Trophoblast cell (in vitro differentiated cells and primary cell): Measurements from ENCODE around the gene ASPG.

Experiments
- DNase-seq, 2 donors: peaks; one replicate each; pipeline ENCODE4 v3.0.0-alpha.2; 2016
- H2AFZ ChIP-seq: 2 replicates; pipeline ENCODE4 v1.6.1; 2013; ENCODE audit warnings: low read length, moderate library complexity, mild to moderate bottlenecking; ENCODE audit not compliant: insufficient read depth, poor library complexity
- H2AK5ac ChIP-seq: 2 replicates; pipeline ENCODE4 v1.6.1; 2013; ENCODE audit warnings: mild to moderate bottlenecking, low read length
- H2BK120ac ChIP-seq: 2 replicates; pipeline ENCODE4 v1.6.1; 2013; ENCODE audit warnings: low read length, mild to moderate bottlenecking, moderate library complexity; ENCODE audit not compliant: insufficient read depth, poor library complexity
- H2BK12ac ChIP-seq: 2 replicates; pipeline ENCODE4 v1.6.1; 2013; ENCODE audit warnings: mild to moderate bottlenecking, low read length, moderate library complexity
- H2BK5ac ChIP-seq: 2 replicates; pipeline ENCODE4 v1.6.1; 2013; ENCODE audit warnings: low read length, low read depth, moderate library complexity, mild to moderate bottlenecking; ENCODE audit not compliant: poor library complexity
- H3K14ac ChIP-seq: 2 replicates; pipeline ENCODE4 v1.6.1; 2013; ENCODE audit warnings: mild to moderate bottlenecking, low read length
- H3K18ac ChIP-seq: 2 replicates; pipeline ENCODE4 v1.6.1; 2013; ENCODE audit warnings: mild to moderate bottlenecking, low read length
- H3K23ac ChIP-seq: 2 replicates; pipeline ENCODE4 v1.6.1; 2013; ENCODE audit warnings: low read length
- H3K27ac ChIP-seq: 2 replicates; pipeline ENCODE4 v1.5.1; 2013; ENCODE audit warnings: low read depth, mild to moderate bottlenecking, inconsistent platforms, low read length, moderate library complexity
- H3K27me3 ChIP-seq: 2 replicates; pipeline ENCODE4 v1.6.1; 2013; ENCODE audit warnings: inconsistent platforms, mild to moderate bottlenecking, low read length, moderate library complexity; ENCODE audit not compliant: insufficient read depth
- H3K36me3 ChIP-seq, 2 experiments: 1 replicate in 1 of 2; 2 replicates in 1 of 2; pipeline ENCODE4 v1.6.1; 2013; ENCODE audit warnings: low read length in 2 of 2, mild to moderate bottlenecking in 2 of 2, moderate library complexity in 1 of 2; ENCODE audit not compliant: insufficient read depth in 2 of 2, control insufficient read depth in 1 of 2
- H3K4ac ChIP-seq: 2 replicates; pipeline ENCODE4 v1.6.1; 2013; ENCODE audit warnings: low read depth, mild to moderate bottlenecking, low read length, moderate library complexity
- H3K4me1 ChIP-seq, 2 experiments: 1 replicate in 1 of 2; 2 replicates in 1 of 2; pipeline ENCODE4 v1.6.1; 2013; ENCODE audit warnings: low read length in 2 of 2, mild to moderate bottlenecking in 2 of 2, moderate library complexity in 1 of 2; ENCODE audit not compliant: insufficient read depth in 2 of 2, control insufficient read depth in 1 of 2
- H3K4me2 ChIP-seq: 2 replicates; pipeline ENCODE4 v1.6.1; 2013; ENCODE audit warnings: inconsistent platforms, mild to moderate bottlenecking, low read length, moderate library complexity
- H3K4me3 ChIP-seq: 2 replicates; pipeline ENCODE4 v1.5.1; 2013; ENCODE audit warnings: mild to moderate bottlenecking, low read depth, low read length, inconsistent platforms
- H3K79me1 ChIP-seq: one replicate; pipeline ENCODE4 v1.6.1; 2013; ENCODE audit warnings: low read length
- H3K79me2 ChIP-seq: 2 replicates; pipeline ENCODE4 v1.6.1; 2013; ENCODE audit warnings: low read length, mild to moderate bottlenecking; ENCODE audit not compliant: control insufficient read depth, insufficient read depth, poor library complexity
- H3K9ac ChIP-seq: 2 replicates; pipeline ENCODE4 v1.6.1; 2013; ENCODE audit warnings: mild to moderate bottlenecking, low read length
- H3K9me3 ChIP-seq: 2 replicates; pipeline ENCODE4 v1.6.1; 2013; ENCODE audit warnings: low read depth, mild to moderate bottlenecking, control low read depth, inconsistent platforms, low read length; ENCODE audit not compliant: insufficient read depth
- H4K12ac ChIP-seq: 2 replicates; pipeline ENCODE4 v1.6.1; 2013; ENCODE audit warnings: low read depth, mild to moderate bottlenecking, low read length, moderate library complexity
- H4K8ac ChIP-seq: 2 replicates; pipeline ENCODE4 v1.6.1; 2013; ENCODE audit warnings: low read depth, mild to moderate bottlenecking, low read length, moderate library complexity
- H4K91ac ChIP-seq: one replicate; pipeline ENCODE4 v1.6.1; 2013; ENCODE audit warnings: low read depth, mild to moderate bottlenecking, low read length, moderate library complexity
- WGBS: extraction: QIAGEN DNeasy Blood & Tissue Kit; methylation state at CpG from one replicate; pipeline ENCODE4 v1.1.7; 2013; ENCODE audit warnings: missing lambda C conversion rate; ENCODE audit not compliant: insufficient read length, insufficient coverage; ENCODE audit errors: extremely low coverage; 5-methylcytosine and 5-hydroxymethylcytosine counted together

The ASPG gene

DNA sequence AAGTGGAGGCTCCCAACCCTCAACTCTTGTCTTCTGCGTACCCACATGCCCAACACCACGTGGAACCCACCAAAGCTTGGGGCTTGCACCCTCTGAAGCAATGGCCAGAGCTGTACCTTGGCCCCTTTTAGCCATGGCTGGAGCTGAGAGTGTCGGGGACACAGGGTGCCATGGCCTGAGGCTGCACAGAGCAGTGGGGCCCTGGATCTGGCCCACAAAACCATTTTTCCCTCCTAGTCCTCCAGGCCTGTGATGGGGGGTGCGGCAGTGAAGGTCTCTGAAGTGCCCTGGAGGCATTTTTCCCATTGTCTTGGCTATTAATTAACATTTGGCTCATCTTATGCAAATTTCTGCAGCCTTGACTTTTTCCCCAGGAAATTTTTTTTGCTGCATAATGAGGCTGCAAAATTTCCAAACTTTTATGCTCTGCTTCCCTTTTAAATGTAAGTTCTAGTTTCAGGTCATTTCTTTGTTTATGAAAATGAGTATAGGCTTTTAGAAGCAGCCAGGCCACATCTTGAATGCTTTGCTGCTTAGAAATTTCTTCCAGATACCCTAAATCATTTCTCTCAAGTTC is 18.7 kb upstream of the ASPG start:
- no peaks in the 10 kb centered on the region for H3K36me3 ChIP-seq
- no peak overlapping the region for H3K4ac ChIP-seq
- no peak overlapping the region for H4K91ac ChIP-seq
- no CpG with 5 or more reads among the region's 4 CpGs for WGBS
- H3K9me3 ChIP-seq: peaks cover 11% of the 10 kb centered on the region
- H3K4me3 ChIP-seq: no peak overlapping the region
- no peak overlapping the region for H3K27ac ChIP-seq
- H3K14ac ChIP-seq: no peak overlapping the region
- no peaks in the 10 kb centered on the region for H3K79me2 ChIP-seq
- no peak overlapping the region for H2BK12ac ChIP-seq
- DNase-seq: no peak
- H2BK5ac ChIP-seq: no peak overlapping the region
- H2AFZ ChIP-seq: no peak overlapping the region
- H4K12ac ChIP-seq: no peak overlapping the region
- no peak overlapping the region for H2AK5ac ChIP-seq
- no peaks in the 10 kb centered on the region for H3K79me1 ChIP-seq
- no peak overlapping the region for H2BK120ac ChIP-seq
- H3K9ac ChIP-seq: no peak overlapping the region
- H3K27me3 ChIP-seq: no peaks in the 10 kb centered on the region
- H3K18ac ChIP-seq: no peak overlapping the region
- H4K8ac ChIP-seq: no peak overlapping the region
- no peak overlapping the region for H3K23ac ChIP-seq
- H3K4me1 ChIP-seq: no peaks in the 10 kb centered on the region
- H3K4me2 ChIP-seq: no peak overlapping the region

DNA sequence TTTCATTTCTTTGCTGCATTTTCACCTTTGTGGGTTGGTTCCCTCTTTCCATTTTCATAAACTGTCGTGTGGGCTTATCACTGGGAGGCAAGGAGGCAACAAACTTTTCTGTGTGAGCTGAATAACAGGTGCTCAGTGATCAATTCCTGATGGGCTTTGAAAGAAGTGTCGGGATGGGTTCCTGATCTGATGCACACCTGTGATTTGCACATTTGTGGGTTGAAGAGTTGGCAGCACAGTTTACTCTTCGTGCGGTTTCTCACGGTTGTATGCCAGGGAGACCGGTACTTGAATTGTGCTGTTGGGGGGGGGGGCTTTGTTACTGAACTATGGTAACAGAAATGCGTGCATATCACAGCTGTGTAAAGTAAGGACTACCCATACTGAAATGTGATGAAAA is 16.0 kb upstream of the ASPG start:
- WGBS: no CpG with 5 or more reads among the region's 7 CpGs
- Histone ChIP-seq H3K27ac (no peak overlapping the region), H2BK12ac (no peak overlapping the region), H3K18ac (no peak overlapping the region), H3K4ac (no peak overlapping the region), H3K9ac (no peak overlapping the region), H3K4me1 (no peaks in the 10 kb centered on the region), H3K36me3 (no peaks in the 10 kb centered on the region), H3K27me3 (no peaks in the 10 kb centered on the region), H4K8ac (no peak overlapping the region), H2BK120ac (no peak overlapping the region), H4K91ac (no peak overlapping the region), H3K14ac (no peak overlapping the region), H2AK5ac (no peak overlapping the region), H4K12ac (no peak overlapping the region), H3K79me1 (no peaks in the 10 kb centered on the region), H3K79me2 (no peaks in the 10 kb centered on the region), H3K9me3 (peaks cover 13% of the 10 kb centered on the region), H3K4me3 (no peak overlapping the region), H3K4me2 (no peak overlapping the region), H3K23ac (no peak overlapping the region), H2BK5ac (no peak overlapping the region), H2AFZ (no peak overlapping the region)
- no peak for DNase-seq

DNA sequence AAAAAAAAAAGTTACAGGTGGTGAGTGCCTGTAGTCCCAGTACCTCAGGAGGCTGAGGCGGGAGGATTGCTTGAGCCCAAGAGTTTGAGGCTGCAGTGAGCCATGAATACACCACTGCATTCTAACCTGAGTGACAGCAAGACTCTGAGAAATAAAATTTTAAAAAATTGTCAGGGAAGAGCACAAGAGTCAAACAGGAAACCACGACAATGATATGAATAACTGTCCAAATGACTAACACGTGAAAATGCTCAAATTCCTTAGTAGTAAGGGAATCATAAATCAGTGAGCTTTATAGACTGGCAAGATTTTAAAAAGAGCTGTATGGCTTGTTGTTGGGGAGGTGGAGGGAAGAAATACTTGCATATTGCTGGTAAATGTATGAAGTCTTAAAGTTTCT is 12.9 kb upstream of the ASPG start:
- no peak overlapping the region for H2BK5ac ChIP-seq
- H2AFZ ChIP-seq: no peak overlapping the region
- no peak overlapping the region for H3K4me2 ChIP-seq
- no peak overlapping the region for H3K9ac ChIP-seq
- H3K27me3 ChIP-seq: no peaks in the 10 kb centered on the region
- no peak overlapping the region for H2BK120ac ChIP-seq
- H4K12ac ChIP-seq: no peak overlapping the region
- no peak overlapping the region for H3K18ac ChIP-seq
- no peak overlapping the region for H3K23ac ChIP-seq
- no peak overlapping the region for H2AK5ac ChIP-seq
- no peak overlapping the region for H4K8ac ChIP-seq
- no peak for DNase-seq
- H3K4ac ChIP-seq: no peak overlapping the region
- H3K79me1 ChIP-seq: no peaks in the 10 kb centered on the region
- H3K27ac ChIP-seq: no peak overlapping the region
- H3K4me3 ChIP-seq: no peak overlapping the region
- H2BK12ac ChIP-seq: no peak overlapping the region
- no peaks in the 10 kb centered on the region for H3K79me2 ChIP-seq
- no peak overlapping the region for H3K14ac ChIP-seq
- H4K91ac ChIP-seq: no peak overlapping the region
- peaks cover 5% of the 10 kb centered on the region for H3K9me3 ChIP-seq
- no CpG with 5 or more reads among the region's 3 CpGs for WGBS
- no peaks in the 10 kb centered on the region for H3K36me3 ChIP-seq
- no peaks in the 10 kb centered on the region for H3K4me1 ChIP-seq

DNA sequence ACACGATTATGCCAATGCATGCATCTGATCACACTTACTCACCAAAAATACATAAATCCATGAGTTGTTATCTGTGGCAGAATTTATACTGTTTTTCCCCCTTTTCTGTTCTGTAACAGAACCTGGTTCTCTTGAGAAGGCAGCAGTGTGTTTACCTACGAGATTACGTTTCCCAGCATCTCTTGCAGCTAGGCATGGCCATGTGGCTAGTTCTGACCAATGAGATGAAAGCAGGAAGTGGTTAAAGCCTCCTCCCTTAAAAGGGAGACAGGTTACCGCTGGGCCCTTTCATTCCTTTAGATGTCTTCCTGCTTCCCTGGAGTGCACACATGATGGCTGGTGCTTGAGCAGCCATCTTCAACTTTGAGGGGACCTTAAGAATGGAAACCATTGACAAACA is 11.7 kb upstream of the ASPG start:
- DNase-seq: no peak
- Histone ChIP-seq H3K9ac (no peak overlapping the region), H2AK5ac (no peak overlapping the region), H4K91ac (no peak overlapping the region), H3K36me3 (no peaks in the 10 kb centered on the region), H3K4ac (no peak overlapping the region), H3K4me2 (no peak overlapping the region), H3K27me3 (no peaks in the 10 kb centered on the region), H3K23ac (no peak overlapping the region), H2BK120ac (no peak overlapping the region), H4K8ac (no peak overlapping the region), H2BK5ac (no peak overlapping the region), H3K79me2 (no peaks in the 10 kb centered on the region), H3K18ac (no peak overlapping the region), H4K12ac (no peak overlapping the region), H3K4me1 (no peaks in the 10 kb centered on the region), H3K14ac (no peak overlapping the region), H2BK12ac (no peak overlapping the region), H2AFZ (no peak overlapping the region), H3K4me3 (no peak overlapping the region), H3K79me1 (no peaks in the 10 kb centered on the region), H3K9me3 (peaks cover 3% of the 10 kb centered on the region), H3K27ac (no peak overlapping the region)
- WGBS: no CpG with 5 or more reads among the region's 4 CpGs
